HepG2 (cell line): ENCODE data around the gene EIF2S2. TPM values are rescaled to one million over a fixed set of nuclear protein-coding genes. Genes with fewer than 3 reads are reported as not detected.

Experiments used
- ARNT ChIP-seq: fragments of 450-650 bp; IDR thresholded peaks from 2 replicates; pipeline ENCODE4 v1.6.1; 2017
- ATF1 ChIP-seq: IDR thresholded peaks from 2 replicates; pipeline ENCODE4 v1.6.1; 2016; ENCODE audit warnings: mild to moderate bottlenecking, control low read depth
- DNMT3B ChIP-seq: conservative IDR thresholded peaks from 2 replicates; pipeline ENCODE4 v1.6.1; 2016; ENCODE audit warnings: missing biosample characterization, control low read depth
- ETV5 ChIP-seq: IDR thresholded peaks from 2 replicates; pipeline ENCODE4 v1.6.1; 2018; ENCODE audit warnings: missing biosample characterization, missing genetic modification reagents, inconsistent platforms, borderline replicate concordance
- HNF4A ChIP-seq: sonication (generic); formaldehyde crosslinking; IDR thresholded peaks from 2 replicates; pipeline ENCODE4 v1.4.0; 2020; ENCODE audit warnings: missing genetic modification reagents
- HNF4G ChIP-seq, 2 experiments: sonication (generic) in 1 of 2; formaldehyde crosslinking in 1 of 2; IDR thresholded peaks; 2 replicates each; pipeline versions ENCODE4 v1.4.0 to v1.6.1; 2011 to 2020; ENCODE audit warnings: borderline replicate concordance in 2 of 2, low read depth in 2 of 2, mild to moderate bottlenecking in 2 of 2, low read length in 1 of 2, missing genetic modification reagents in 1 of 2, moderate library complexity in 1 of 2
- KLF11 ChIP-seq: IDR thresholded peaks from 2 replicates; pipeline ENCODE4 v1.6.1; 2016; ENCODE audit warnings: missing compliant biosample characterization
- RBFOX2 ChIP-seq: fragments of 200-400 bp; formaldehyde crosslinking; IDR thresholded peaks from 2 replicates; pipeline ENCODE4 v1.6.1; 2017; ENCODE audit warnings: low read depth, mild to moderate bottlenecking, low read length
- RFXANK ChIP-seq: IDR thresholded peaks from 2 replicates; pipeline ENCODE4 v1.6.1; 2016
- SOX13 ChIP-seq, 3 experiments: fragments of 450-650 bp in 1 of 3; sonication (generic) in 1 of 3; formaldehyde crosslinking in 1 of 3; IDR thresholded peaks in 2 of 3; conservative IDR thresholded peaks in 1 of 3; 2 replicates each; pipeline versions ENCODE4 v1.5.0 to v1.6.1; 2016 to 2020; ENCODE audit warnings: antibody characterized with exemption in 1 of 3, mild to moderate bottlenecking in 1 of 3, missing compliant biosample characterization in 1 of 3, missing genetic modification reagents in 1 of 3, moderate library complexity in 1 of 3
- ZBTB20 ChIP-seq: sonication (generic); formaldehyde crosslinking; IDR thresholded peaks from 2 replicates; pipeline ENCODE4 v1.8.1; 2023; ENCODE audit warnings: missing genetic modification reagents, low read depth, mild to moderate bottlenecking, borderline replicate concordance
- ZNF225 ChIP-seq: sonication (generic); formaldehyde crosslinking; IDR thresholded peaks from 2 replicates; pipeline ENCODE4 v1.4.0; 2020; ENCODE audit warnings: mild to moderate bottlenecking, missing genetic modification reagents
- ZNF232 ChIP-seq: sonication (generic); formaldehyde crosslinking; IDR thresholded peaks from 2 replicates; pipeline ENCODE4 v1.4.0; 2020; ENCODE audit warnings: missing genetic modification reagents, borderline replicate concordance
- ZNF296 ChIP-seq: sonication (generic); formaldehyde crosslinking; conservative IDR thresholded peaks from 2 replicates; pipeline ENCODE4 v1.5.0; 2020; ENCODE audit warnings: mild to moderate bottlenecking, missing genetic modification reagents
- ZNF333 ChIP-seq: sonication (generic); formaldehyde crosslinking; IDR thresholded peaks from 2 replicates; pipeline ENCODE4 v1.4.0; 2020; ENCODE audit warnings: mild to moderate bottlenecking, missing genetic modification reagents, borderline replicate concordance
- ZNF484 ChIP-seq: sonication (generic); formaldehyde crosslinking; IDR thresholded peaks from 2 replicates; pipeline ENCODE4 v1.5.1; 2020; ENCODE audit warnings: mild to moderate bottlenecking, low read depth, missing genetic modification reagents, borderline replicate concordance
- ZNF782 ChIP-seq: sonication (generic); formaldehyde crosslinking; IDR thresholded peaks from 2 replicates; pipeline ENCODE4 v1.4.0; 2020; ENCODE audit warnings: missing genetic modification reagents, mild to moderate bottlenecking, borderline replicate concordance
- ZNF790 ChIP-seq: sonication (generic); formaldehyde crosslinking; IDR thresholded peaks from 2 replicates; pipeline ENCODE4 v1.8.0; 2022; ENCODE audit warnings: missing genetic modification reagents, mild to moderate bottlenecking, borderline replicate concordance
- ZSCAN22 ChIP-seq: sonication (generic); formaldehyde crosslinking; IDR thresholded peaks from 2 replicates; pipeline ENCODE4 v1.4.0; 2020; ENCODE audit warnings: mild to moderate bottlenecking, missing genetic modification reagents
- polyA plus RNA-seq, 8 experiments: library from polyadenylated mRNA; depleted of rRNA in 3 of 8; stranded (reverse) in 7 of 8; unstranded in 1 of 8; fragments of >200 nt; fragmentation: Illumina TruSeq in 4 of 8; extraction: Trizol in 4 of 8; gene quantifications; 2 replicates each; pipeline versions ENCODE4 v1.2.1 to v1.2.3, GENCODE V29; 2011 to 2016; ENCODE audit warnings: low read depth in 4 of 8, missing spikeins in 1 of 8, mixed read lengths in 1 of 8; ENCODE audit not compliant: insufficient read depth in 1 of 8
- total RNA-seq, 5 experiments: library from RNA; depleted of rRNA; stranded (reverse); fragments of >200 nt; fragmentation: Illumina TruSeq; extraction: Trizol; gene quantifications; 2 replicates each; pipeline ENCODE4 v1.2.3, GENCODE V29; 2016; ENCODE audit warnings: low read depth in 1 of 5
- TF ChIP-seq, protein P1 (sequence below): IDR thresholded peaks from 2 replicates; pipeline ENCODE4 v1.6.1; 2016; ENCODE audit warnings: mild to moderate bottlenecking
- TF ChIP-seq, protein P2 (sequence below): sonication (generic); formaldehyde crosslinking; IDR thresholded peaks from 2 replicates; pipeline ENCODE4 v1.4.0; 2020; ENCODE audit warnings: missing genetic modification reagents
- TF ChIP-seq, protein P3 (sequence below): sonication (generic); formaldehyde crosslinking; IDR thresholded peaks from 2 replicates; pipeline ENCODE4 v1.5.0; 2020; ENCODE audit warnings: mild to moderate bottlenecking, missing genetic modification reagents
- TF ChIP-seq, protein P4 (sequence below): IDR thresholded peaks from 2 replicates; pipeline ENCODE4 v1.6.1; 2016; ENCODE audit warnings: low read depth

EIF2S2 gene
- total and polyA plus RNA-seq, 2 of the 13 experiments (the other 11 are each of a cell fraction or from before 2014, with no cell fraction given) = 126 to 213 TPM

DNA sequence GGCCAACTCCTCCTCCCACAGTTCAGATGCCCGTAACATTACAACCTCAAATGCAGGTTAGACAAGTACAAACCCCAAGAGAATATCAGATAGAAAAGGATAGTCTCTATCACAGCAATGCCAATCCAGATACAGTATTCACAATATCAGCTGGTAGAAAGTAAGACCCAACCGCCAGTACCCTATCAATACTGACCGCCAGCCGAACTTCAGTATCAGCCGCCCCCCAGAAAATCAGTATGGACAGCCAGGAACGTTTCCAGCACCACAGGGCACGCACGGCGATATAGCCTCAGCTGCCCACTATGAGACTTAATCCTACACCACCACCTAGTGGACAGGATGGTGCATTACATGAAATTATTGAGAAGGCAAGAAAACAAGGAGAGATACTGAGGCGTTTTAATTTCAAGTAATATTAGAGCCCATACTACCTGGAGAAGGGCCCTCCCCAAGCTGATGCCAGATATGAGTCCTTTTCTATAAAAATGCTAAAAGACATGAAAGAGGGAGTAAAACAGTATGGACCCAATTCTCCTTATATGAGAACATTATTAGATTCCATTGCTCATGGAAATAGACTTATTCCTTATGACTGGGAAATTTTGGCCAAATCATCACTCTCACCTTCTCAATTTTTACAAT, 17.6 kb upstream of the EIF2S2 start (continued):
- TF ChIP-seq, protein P1, sequence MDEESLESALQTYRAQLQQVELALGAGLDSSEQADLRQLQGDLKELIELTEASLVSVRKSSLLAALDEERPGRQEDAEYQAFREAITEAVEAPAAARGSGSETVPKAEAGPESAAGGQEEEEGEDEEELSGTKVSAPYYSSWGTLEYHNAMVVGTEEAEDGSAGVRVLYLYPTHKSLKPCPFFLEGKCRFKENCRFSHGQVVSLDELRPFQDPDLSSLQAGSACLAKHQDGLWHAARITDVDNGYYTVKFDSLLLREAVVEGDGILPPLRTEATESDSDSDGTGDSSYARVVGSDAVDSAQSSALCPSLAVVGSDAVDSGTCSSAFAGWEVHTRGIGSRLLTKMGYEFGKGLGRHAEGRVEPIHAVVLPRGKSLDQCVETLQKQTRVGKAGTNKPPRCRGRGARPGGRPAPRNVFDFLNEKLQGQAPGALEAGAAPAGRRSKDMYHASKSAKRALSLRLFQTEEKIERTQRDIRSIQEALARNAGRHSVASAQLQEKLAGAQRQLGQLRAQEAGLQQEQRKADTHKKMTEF (CRISPR knock-in tag) = peak; percentile 54; the same call in 1 of the 2 replicates
- TF ChIP-seq, protein P2, sequence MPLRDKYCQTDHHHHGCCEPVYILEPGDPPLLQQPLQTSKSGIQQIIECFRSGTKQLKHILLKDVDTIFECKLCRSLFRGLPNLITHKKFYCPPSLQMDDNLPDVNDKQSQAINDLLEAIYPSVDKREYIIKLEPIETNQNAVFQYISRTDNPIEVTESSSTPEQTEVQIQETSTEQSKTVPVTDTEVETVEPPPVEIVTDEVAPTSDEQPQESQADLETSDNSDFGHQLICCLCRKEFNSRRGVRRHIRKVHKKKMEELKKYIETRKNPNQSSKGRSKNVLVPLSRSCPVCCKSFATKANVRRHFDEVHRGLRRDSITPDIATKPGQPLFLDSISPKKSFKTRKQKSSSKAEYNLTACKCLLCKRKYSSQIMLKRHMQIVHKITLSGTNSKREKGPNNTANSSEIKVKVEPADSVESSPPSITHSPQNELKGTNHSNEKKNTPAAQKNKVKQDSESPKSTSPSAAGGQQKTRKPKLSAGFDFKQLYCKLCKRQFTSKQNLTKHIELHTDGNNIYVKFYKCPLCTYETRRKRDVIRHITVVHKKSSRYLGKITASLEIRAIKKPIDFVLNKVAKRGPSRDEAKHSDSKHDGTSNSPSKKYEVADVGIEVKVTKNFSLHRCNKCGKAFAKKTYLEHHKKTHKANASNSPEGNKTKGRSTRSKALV (CRISPR knock-in tag) = no peak
- TF ChIP-seq ZNF232 = no peak
- peak; percentile 85; the same call in 1 of the 2 replicates for TF ChIP-seq KLF11 (CRISPR knock-in tag)
- TF ChIP-seq ZNF782 (CRISPR knock-in tag) = no peak; the same call in 1 of the 2 replicates
- no peak for TF ChIP-seq ARNT
- no peak for TF ChIP-seq HNF4A
- TF ChIP-seq RFXANK (CRISPR knock-in tag) = no peak
- TF ChIP-seq ZNF296 (CRISPR knock-in tag) = no peak
- TF ChIP-seq ETV5 = peak; percentile 26; the same call in 1 of the 2 replicates
- TF ChIP-seq ATF1 (CRISPR knock-in tag) = no peak
- no peak for TF ChIP-seq RBFOX2
- no peak for TF ChIP-seq ZSCAN22 (CRISPR knock-in tag)
- TF ChIP-seq ZNF225 (CRISPR knock-in tag) = no peak
- TF ChIP-seq, protein P3, sequence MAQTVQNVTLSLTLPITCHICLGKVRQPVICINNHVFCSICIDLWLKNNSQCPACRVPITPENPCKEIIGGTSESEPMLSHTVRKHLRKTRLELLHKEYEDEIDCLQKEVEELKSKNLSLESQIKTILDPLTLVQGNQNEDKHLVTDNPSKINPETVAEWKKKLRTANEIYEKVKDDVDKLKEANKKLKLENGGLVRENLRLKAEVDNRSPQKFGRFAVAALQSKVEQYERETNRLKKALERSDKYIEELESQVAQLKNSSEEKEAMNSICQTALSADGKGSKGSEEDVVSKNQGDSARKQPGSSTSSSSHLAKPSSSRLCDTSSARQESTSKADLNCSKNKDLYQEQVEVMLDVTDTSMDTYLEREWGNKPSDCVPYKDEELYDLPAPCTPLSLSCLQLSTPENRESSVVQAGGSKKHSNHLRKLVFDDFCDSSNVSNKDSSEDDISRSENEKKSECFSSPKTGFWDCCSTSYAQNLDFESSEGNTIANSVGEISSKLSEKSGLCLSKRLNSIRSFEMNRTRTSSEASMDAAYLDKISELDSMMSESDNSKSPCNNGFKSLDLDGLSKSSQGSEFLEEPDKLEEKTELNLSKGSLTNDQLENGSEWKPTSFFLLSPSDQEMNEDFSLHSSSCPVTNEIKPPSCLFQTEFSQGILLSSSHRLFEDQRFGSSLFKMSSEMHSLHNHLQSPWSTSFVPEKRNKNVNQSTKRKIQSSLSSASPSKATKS = no peak
- no peak for TF ChIP-seq HNF4G (IDR thresholded peaks at IDR 0.05; ENCODE audit: borderline replicate concordance, low read depth, low read length)
- TF ChIP-seq HNF4G (CRISPR knock-in tag; IDR thresholded peaks at IDR 0.05; ENCODE audit: borderline replicate concordance, low read depth) = no peak
- TF ChIP-seq ZNF333 = no peak
- peak; percentile 28; the same call in 1 of the 2 replicates for TF ChIP-seq DNMT3B (CRISPR knock-in tag)
- TF ChIP-seq SOX13 (IDR thresholded peaks at IDR 0.05) = no peak
- peak in 1 of 2 experiments; percentile 47; a peak in 1 of 4 replicates for TF ChIP-seq SOX13 (CRISPR knock-in tag; conservative IDR thresholded peaks at IDR 0.05 in 1 of 2, IDR thresholded peaks at IDR 0.05 in 1 of 2)
- no peak for TF ChIP-seq ZNF790 (CRISPR knock-in tag)
- TF ChIP-seq ZNF484 (CRISPR knock-in tag) = no peak
- TF ChIP-seq ZBTB20 (CRISPR knock-in tag) = no peak
- TF ChIP-seq, protein P4, sequence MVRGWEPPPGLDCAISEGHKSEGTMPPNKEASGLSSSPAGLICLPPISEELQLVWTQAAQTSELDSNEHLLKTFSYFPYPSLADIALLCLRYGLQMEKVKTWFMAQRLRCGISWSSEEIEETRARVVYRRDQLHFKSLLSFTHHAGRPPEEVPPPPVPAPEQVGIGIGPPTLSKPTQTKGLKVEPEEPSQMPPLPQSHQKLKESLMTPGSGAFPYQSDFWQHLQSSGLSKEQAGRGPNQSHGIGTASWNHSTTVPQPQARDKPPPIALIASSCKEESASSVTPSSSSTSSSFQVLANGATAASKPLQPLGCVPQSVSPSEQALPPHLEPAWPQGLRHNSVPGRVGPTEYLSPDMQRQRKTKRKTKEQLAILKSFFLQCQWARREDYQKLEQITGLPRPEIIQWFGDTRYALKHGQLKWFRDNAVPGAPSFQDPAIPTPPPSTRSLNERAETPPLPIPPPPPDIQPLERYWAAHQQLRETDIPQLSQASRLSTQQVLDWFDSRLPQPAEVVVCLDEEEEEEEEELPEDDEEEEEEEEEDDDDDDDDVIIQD (CRISPR knock-in tag) = no peak; the same call in 1 of the 2 replicates
